ENCODE results near the gene TFDP2. TPM values are rescaled to one million over a fixed set of nuclear protein-coding genes. Genes with fewer than 3 reads are reported as not detected.

TFDP2 gene
- total and polyA plus RNA-seq, 2 of the 8 experiments (the other 6 are each of a cell fraction or from before 2014, with no cell fraction given) = 41.1 to 119 TPM

GRCh38 chr3:142009029-142009428 is 140.3 kb downstream of the TFDP2 start:
- peaks cover 0 to 76% of the 10 kb centered on the region in 2 experiments; a peak in 2 of 4 replicates for H3K79me2 ChIP-seq (ENCODE audit: control insufficient read depth in 1 of 2, insufficient read depth in 2 of 2, low read length in 2 of 2)
- H3K79me1 ChIP-seq (ENCODE audit: low read depth, low read length) = peaks cover 4% of the 10 kb centered on the region; the same call in 1 of the 2 replicates
- ChIA-PET POLR2A (ENCODE audit: partially characterized antibody) (interaction anchor here (1.8 kb wide), 1 partner anchor 9 kb away, joined by 5 read pairs; no protein-coding TSS in a partner anchor), CTCF (ENCODE audit: partially characterized antibody) (no interaction called here)
- FAIRE-seq (no peak), DNase-seq (ENCODE audit: low read depth in 1 of 2, low spot score in 2 of 2) (no peak)
- no peak overlapping the region for H3K4me2 ChIP-seq (ENCODE audit: insufficient read depth in 1 of 2, low read depth in 2 of 2, low read length in 2 of 2)
- H2BK5ac ChIP-seq (ENCODE audit: low read depth, low read length) = no peak overlapping the region
- H3K27ac ChIP-seq (ENCODE audit: low read depth, low read length) = no peak overlapping the region
- no peak for TF ChIP-seq SUZ12 (IDR thresholded peaks at IDR 0.05; ENCODE audit: low read length)
- no peak for TF ChIP-seq RNF2 (IDR thresholded peaks at IDR 0.05; ENCODE audit: borderline replicate concordance, low read depth, low read length, missing control alignments, poor library complexity, severe bottlenecking)
- no peak for TF ChIP-seq SP4 (IDR thresholded peaks at IDR 0.05; ENCODE audit: low read length)
- TF ChIP-seq JUND (IDR thresholded peaks at IDR 0.05; ENCODE audit: low read length) = no peak
- TF ChIP-seq CTBP2 (IDR thresholded peaks at IDR 0.05; ENCODE audit: borderline replicate concordance, insufficient read depth, insufficient read length, low read length) = no peak
- no peak for TF ChIP-seq SP1 (IDR thresholded peaks at IDR 0.05; ENCODE audit: low read depth, low read length)
- no peak for TF ChIP-seq MAFK (IDR thresholded peaks at IDR 0.05; ENCODE audit: low read depth, low read length)
- no peak for TF ChIP-seq POU5F1 (IDR thresholded peaks at IDR 0.05; ENCODE audit: low read depth, low read length)
- TF ChIP-seq GABPA (IDR thresholded peaks at IDR 0.05; ENCODE audit: borderline replicate concordance, insufficient read depth, low read length) = no peak
- no peak for TF ChIP-seq MAX (IDR thresholded peaks at IDR 0.05)
- TF ChIP-seq ZNF274 (IDR thresholded peaks at IDR 0.05; ENCODE audit: borderline replicate concordance, extremely low read depth, low read length) = no peak
- TF ChIP-seq RXRA (IDR thresholded peaks at IDR 0.05; ENCODE audit: insufficient read depth, low read depth, low read length) = no peak
- TF ChIP-seq KDM4A (IDR thresholded peaks at IDR 0.05; ENCODE audit: low read depth, low read length, severe bottlenecking) = no peak
- H3K4me1 ChIP-seq (replicated peaks in 1 of 4; ENCODE audit: control insufficient read depth in 3 of 4, insufficient read depth in 4 of 4, low read length in 3 of 4) = 0 out of 7 replicates have a peak, but pooled peaks cover 0 to 2% (median 0%) of the 10 kb centered on the region in 4 experiments
- no peak overlapping the region for H2BK12ac ChIP-seq (ENCODE audit: low read depth, low read length)
- peaks cover 0 to 12% (median 0%) of the 10 kb centered on the region in 4 experiments; a peak in 4 of 8 replicates for H3K36me3 ChIP-seq (ENCODE audit: control insufficient read depth in 2 of 4, insufficient read depth in 4 of 4, low read length in 3 of 4)
- no peaks in the 10 kb centered on the region for H3K9me3 ChIP-seq (ENCODE audit: insufficient read depth in 2 of 2, low read depth in 1 of 2, low read length in 1 of 2)
- no peaks in the 10 kb centered on the region for H3K27me3 ChIP-seq (replicated peaks in 1 of 4; ENCODE audit: control insufficient read depth in 3 of 4, extremely low read depth in 1 of 4, insufficient read depth in 3 of 4, low read length in 3 of 4)
- no peak overlapping the region for H4K8ac ChIP-seq (ENCODE audit: extremely low read depth, insufficient read depth, low read length)
- H2AFZ ChIP-seq (ENCODE audit: low read length) = no peak overlapping the region
- no peak overlapping the region for H4K91ac ChIP-seq (replicated peaks; ENCODE audit: insufficient read length, low read length)
- no peaks in the 10 kb centered on the region for H3K23me2 ChIP-seq (ENCODE audit: low read depth, low read length)
- H3K56ac ChIP-seq (replicated peaks; ENCODE audit: insufficient read length, low read depth, low read length) = no peak overlapping the region
- no peak overlapping the region for H3K4ac ChIP-seq (replicated peaks; ENCODE audit: insufficient read length, low read depth, low read length)
- peaks cover 3 to 7% of the 10 kb centered on the region in 2 experiments for H4K20me1 ChIP-seq (replicated peaks in 1 of 2; ENCODE audit: control insufficient read depth in 1 of 2, insufficient read depth in 2 of 2, low read length in 2 of 2)
- no peak overlapping the region for H3K23ac ChIP-seq (ENCODE audit: insufficient read length)
- no peak overlapping the region for H2AK5ac ChIP-seq (ENCODE audit: low read depth, low read length)
- no peak overlapping the region for H2BK20ac ChIP-seq (ENCODE audit: low read length)
- 96% methylated on average over 1 of the region's 1 CpG; no CpG with 5 or more reads in 1 of the 2 experiments for WGBS, 2 experiments (ENCODE audit: extremely low coverage in 1 of 2, insufficient coverage in 1 of 2, insufficient read length in 1 of 2, insufficient replicate concordance in 2 of 2, low coverage in 1 of 2, low lambda C conversion rate in 2 of 2, missing lambda C conversion rate in 1 of 2)
- no peak overlapping the region for H2BK15ac ChIP-seq (ENCODE audit: low read length)
- H3K18ac ChIP-seq (ENCODE audit: extremely low read depth, low read length) = no peak overlapping the region
- H2BK120ac ChIP-seq (replicated peaks; ENCODE audit: low read depth, low read length) = no peak overlapping the region
- no peak overlapping the region for H3K9ac ChIP-seq (replicated peaks in 1 of 4; ENCODE audit: extremely low read depth in 1 of 4, low read depth in 3 of 4, low read length in 3 of 4)
- no peak overlapping the region for H3K4me3 ChIP-seq (ENCODE audit: extremely low read depth in 1 of 4, insufficient read depth in 2 of 4, low read depth in 3 of 4, low read length in 4 of 4)
- no peak overlapping the region for H4K5ac ChIP-seq (ENCODE audit: insufficient read length, low read depth, low read length)
- no peak overlapping the region for H3K14ac ChIP-seq (ENCODE audit: insufficient read length)

Measured in H1 (cell line).